Cardiac fibroblast (primary cell): Measurements from ENCODE around the gene SAMD13.

Experiments used
- DNase-seq, 2 donors: peaks; one replicate each; pipeline versions ENCODE4 v3.0.0 to v3.0.0-alpha.2; 2010; ENCODE audit warnings: low read depth in 2 of 2
- H3K4me3 ChIP-seq, 2 donors: replicated peaks in 1 of 2; 1 replicate in 1 of 2; 2 replicates in 1 of 2; pipeline ENCODE4 v1.5.1; 2011; ENCODE audit warnings: low read depth in 2 of 2, low read length in 2 of 2, mild to moderate bottlenecking in 2 of 2, moderate library complexity in 1 of 2
- CTCF ChIP-seq: IDR thresholded peaks from one replicate; pipeline ENCODE4 v1.5.1; 2011; ENCODE audit warnings: low read depth, mild to moderate bottlenecking, low read length, inconsistent platforms

Gene SAMD13

GRCh38 chr1:84385347-84385746 is 83.8 kb downstream of the SAMD13 start:
- H3K4me3 ChIP-seq: no peak overlapping the region
- DNase-seq: no peak
- TF ChIP-seq CTCF: no peak

GRCh38 chr1:84386716-84387479 is 85.4 kb downstream of the SAMD13 start:
- H3K4me3 ChIP-seq: no peak overlapping the region
- peak in 1 of 2 donors; percentile 32 for DNase-seq
- TF ChIP-seq CTCF: no peak

GRCh38 chr1:84387480-84388163 is 86.1 kb downstream of the SAMD13 start:
- peak; percentile 32 for TF ChIP-seq CTCF
- DNase-seq: peak in 1 of 2 donors; percentile 34
- H3K4me3 ChIP-seq: no peak overlapping the region

- no peak for DNase-seq
- TF ChIP-seq CTCF: no peak
- no peak overlapping the region for H3K4me3 ChIP-seq
Observed at GRCh38 chr1:84390226-84390625, 88.7 kb downstream of the SAMD13 start.

GRCh38 chr1:84398175-84399155 is 97.0 kb downstream of the SAMD13 start, which contains the start of gene DNASE2B:
Gene DNASE2B, plus strand, starts transcription at chr1:84398484. Its CDS starts 81 bp downstream, at chr1:84398565.
- no peak for TF ChIP-seq CTCF
- no peak for DNase-seq
- no peak within 1 kb of the TSS for H3K4me3 ChIP-seq
